Putamen (tissue), 1 donor: ENCODE results near the gene CFAP69.
"Not testable (repeated sequence)": the region's sequence is repeated elsewhere in the genome, so short reads cannot be mapped to it uniquely, and the experiment has no call there.

ENCODE experiments used
- DNase-seq: peaks from one replicate; pipeline ENCODE4 v3.0.0-alpha.2; 2016; ENCODE audit warnings: low spot score

CFAP69 gene

DNA sequence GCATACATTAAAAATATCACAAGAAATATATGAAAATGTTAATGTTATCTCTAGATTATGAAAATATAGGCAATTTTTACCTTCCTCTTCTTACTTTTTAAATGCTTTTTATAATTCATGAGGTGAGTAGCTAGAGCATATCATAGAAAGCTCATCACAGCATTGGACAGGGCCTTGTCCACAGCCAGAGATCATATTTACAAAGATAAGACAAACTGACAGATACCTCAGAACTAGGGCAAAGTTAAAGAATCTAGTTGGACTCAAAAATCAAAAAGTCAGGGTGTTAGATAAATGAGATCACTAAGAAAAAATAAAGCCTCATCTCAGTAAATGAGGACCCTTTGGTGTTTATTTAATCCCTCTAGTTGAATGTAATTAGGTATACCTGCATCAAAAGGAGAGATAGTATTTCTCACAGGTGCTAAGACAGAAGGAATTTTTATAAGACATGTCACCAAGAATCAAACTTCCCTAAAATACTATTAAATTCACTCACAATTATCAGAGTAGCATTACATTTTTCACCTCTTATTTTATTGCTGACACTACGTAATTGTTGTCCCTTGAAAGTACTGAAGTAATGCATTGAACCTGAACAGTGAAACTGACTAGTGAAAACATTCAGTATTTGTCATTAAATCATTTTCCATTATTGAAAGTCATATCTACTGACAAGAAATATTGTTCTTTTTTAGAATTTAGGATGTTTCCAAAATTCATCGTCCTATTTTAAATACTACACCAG lies 25.6 kb downstream of the CFAP69 start:
- DNase-seq, result no peak

- no peak for DNase-seq
These were observed 26.8 kb downstream of the CFAP69 start for GRCh38 chr7:90271753-90272152.

GRCh38 chr7:90272242-90272641 lies 27.3 kb downstream of the CFAP69 start:
- DNase-seq, result no peak

- no peak for DNase-seq
These were observed 29.2 kb downstream of the CFAP69 start for GRCh38 chr7:90274161-90274560.

- DNase-seq, result no peak
These were observed 31.2 kb downstream of the CFAP69 start for GRCh38 chr7:90276033-90276728.

DNA sequence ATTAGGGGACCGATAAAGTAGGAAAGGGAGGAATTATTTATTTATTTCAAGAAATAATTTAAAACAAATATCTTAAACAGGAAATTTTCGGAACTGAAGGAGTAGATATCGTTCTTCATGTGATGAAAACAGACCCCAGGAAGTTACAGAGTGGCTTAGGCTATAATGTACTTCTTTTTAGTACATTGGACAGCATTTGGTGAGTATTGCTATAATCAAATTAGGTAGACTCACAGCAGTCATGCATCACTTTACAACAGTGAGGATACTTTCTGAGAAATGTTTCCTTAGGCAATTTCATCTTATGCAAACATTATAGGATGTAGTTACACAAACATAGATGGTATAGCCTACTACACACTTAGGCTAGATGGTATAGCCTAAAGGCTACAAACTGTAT lies 43.2 kb downstream of the CFAP69 start:
- no peak for DNase-seq

DNA sequence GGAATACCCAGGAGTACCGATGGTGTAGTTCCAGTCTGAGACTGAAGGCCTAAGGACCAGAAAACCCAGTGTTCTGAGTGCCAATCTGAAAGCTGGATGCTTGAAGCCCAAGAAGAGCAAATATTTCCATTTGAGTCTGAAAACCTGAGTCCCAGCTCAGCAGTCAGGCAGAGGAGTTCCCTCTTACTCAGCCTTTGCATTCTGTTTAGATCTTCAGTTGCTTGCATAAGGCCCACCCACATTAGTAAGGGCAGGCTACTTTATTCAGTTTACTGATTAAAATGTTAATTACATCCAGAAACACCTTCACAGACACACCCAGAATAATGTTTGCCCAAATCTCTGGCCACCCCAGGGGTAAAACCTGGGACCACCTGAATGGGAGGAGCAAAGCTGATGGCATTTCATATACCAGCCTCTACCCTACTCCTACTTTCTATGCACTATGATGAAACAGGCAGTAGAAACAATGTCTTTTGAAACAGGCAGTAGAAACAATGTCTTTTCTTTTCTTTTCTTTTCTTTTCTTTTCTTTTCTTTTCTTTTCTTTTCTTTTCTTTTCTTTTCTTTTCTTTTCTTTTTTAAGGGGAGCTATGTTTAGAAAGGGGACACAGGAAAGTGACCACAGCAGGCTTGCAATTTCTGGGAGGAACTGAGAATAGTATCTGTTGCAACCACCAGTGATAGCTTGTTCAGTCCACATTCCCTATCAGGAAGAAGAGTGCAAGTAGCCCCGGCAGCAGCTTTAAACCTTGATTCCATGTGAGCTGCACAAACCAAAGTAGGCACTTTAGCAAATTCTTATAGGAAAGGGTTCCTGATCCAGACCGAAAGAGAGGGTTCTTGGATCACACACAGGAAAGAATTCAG lies 45.5 kb downstream of the CFAP69 start:
- DNase-seq, result no peak

GRCh38 chr7:90298145-90299038 lies 53.4 kb downstream of the CFAP69 start:
- DNase-seq, result peak; percentile 18

- no peak for DNase-seq
These were observed 58.3 kb downstream of the CFAP69 start for GRCh38 chr7:90303241-90303640.

DNA sequence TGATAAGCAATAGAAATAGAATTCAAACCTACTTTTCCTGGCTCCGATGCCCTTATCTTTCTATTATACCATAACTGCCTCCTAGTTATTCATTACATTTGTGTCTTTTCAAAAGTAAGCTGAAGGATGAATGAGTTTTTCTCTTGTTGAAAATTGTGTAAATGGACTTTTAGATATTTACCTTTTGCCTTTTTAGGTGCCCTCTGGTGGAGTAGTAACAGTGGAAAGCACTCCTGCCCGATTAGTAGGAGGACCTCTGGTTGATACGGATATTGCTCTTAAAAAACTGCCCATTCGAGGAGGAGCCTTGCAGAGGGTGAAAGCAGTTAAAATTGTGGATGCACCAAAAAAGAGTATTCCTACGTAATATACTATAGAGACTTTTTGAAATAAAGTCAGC lies 64.9 kb downstream of the CFAP69 start:
- no peak for DNase-seq

GRCh38 chr7:90311175-90311574 lies 66.2 kb downstream of the CFAP69 start:
- DNase-seq, result no peak

- DNase-seq, result no peak
These were observed 67.8 kb downstream of the CFAP69 start for GRCh38 chr7:90312745-90313144.

DNA sequence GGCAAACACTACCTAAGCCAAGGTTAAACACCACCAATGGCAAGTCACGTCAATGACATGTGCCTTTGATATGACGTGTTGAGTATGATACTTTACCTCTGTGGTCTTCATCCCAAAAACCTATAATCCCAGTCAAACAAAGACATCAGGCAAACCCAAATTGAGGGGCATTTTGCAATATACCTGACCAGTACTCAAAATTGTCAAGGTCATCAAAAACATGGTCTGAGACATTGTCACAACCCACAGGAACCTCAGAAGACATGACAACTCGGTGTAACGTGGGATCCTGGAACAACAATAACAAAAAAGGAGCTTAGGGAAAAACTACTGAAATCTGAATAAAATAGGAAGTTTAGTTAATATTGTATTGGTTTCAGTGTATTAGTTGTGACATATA lies 68.9 kb downstream of the CFAP69 start:
- DNase-seq, result no peak

- no peak for DNase-seq
These were observed 75.0 kb downstream of the CFAP69 start for GRCh38 chr7:90320014-90320413.

GRCh38 chr7:90320418-90320800 lies 75.4 kb downstream of the CFAP69 start:
- DNase-seq, result no peak

GRCh38 chr7:90320801-90321494 lies 76.0 kb downstream of the CFAP69 start, which contains the start of gene FAM237B:
Gene FAM237B, minus strand, starts transcription at chr7:90321304. Its CDS starts 1,556 bp downstream, at chr7:90319748.
- no peak for DNase-seq

- DNase-seq, result no peak
These were observed 77.9 kb downstream of the CFAP69 start for GRCh38 chr7:90322837-90323236.

- DNase-seq, result no peak
These were observed 81.5 kb downstream of the CFAP69 start for GRCh38 chr7:90326500-90326899.

GRCh38 chr7:90334193-90334843 lies 89.3 kb downstream of the CFAP69 start:
- DNase-seq, result no peak

DNA sequence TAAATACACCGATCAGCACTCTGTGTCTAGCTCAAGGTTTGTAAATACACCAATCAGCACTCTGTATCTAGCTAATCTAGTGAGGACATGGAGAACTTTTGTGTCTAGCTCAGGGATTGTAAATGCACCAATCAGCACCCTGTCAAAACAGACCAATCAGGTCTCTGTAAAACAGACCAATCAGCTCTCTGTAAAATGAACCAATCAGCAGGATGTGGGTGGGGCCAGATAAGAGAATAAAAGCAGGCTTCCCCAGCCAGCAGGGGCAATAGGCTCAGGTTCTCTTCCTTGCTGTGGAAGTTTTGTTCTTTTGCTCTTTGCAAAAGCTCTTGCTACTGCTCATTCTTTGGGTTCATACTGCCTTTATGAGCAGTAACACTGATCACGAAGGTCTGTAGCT lies 90.0 kb downstream of the CFAP69 start:
- DNase-seq, result not testable (repeated sequence)
